KMS-11 (cell line): ENCODE measurements around the gene FHIT.

Source experiments
- H2AFZ ChIP-seq: fragments of 200-600 bp; sonication (generic); 2 replicates; pipeline ENCODE4 v1.6.1; 2016; ENCODE audit warnings: antibody characterized with exemption, mixed run types, low read depth
- H3K27ac ChIP-seq: fragments of 200-600 bp; sonication (generic); 2 replicates; pipeline ENCODE4 v1.6.1; 2016; ENCODE audit warnings: mild to moderate bottlenecking, mixed run types
- H3K27me3 ChIP-seq: fragments of 200-600 bp; sonication (generic); 2 replicates; pipeline ENCODE4 v1.6.1; 2017; ENCODE audit warnings: mild to moderate bottlenecking, low read depth, mixed run types, moderate library complexity; ENCODE audit not compliant: insufficient read depth
- H3K36me3 ChIP-seq: fragments of 200-600 bp; sonication (generic); 2 replicates; pipeline ENCODE4 v1.6.1; 2017; ENCODE audit warnings: mild to moderate bottlenecking, mixed run types; ENCODE audit not compliant: insufficient read depth
- H3K4me1 ChIP-seq: fragments of 200-600 bp; sonication (generic); 2 replicates; pipeline ENCODE4 v1.6.1; 2016; ENCODE audit warnings: mild to moderate bottlenecking, low read depth, mixed run types; ENCODE audit not compliant: poor library complexity, severe bottlenecking
- H3K4me2 ChIP-seq: fragments of 200-600 bp; sonication (generic); 2 replicates; pipeline ENCODE4 v1.7.0; 2016; ENCODE audit warnings: mild to moderate bottlenecking, mixed run types
- H3K4me3 ChIP-seq: fragments of 200-600 bp; sonication (generic); IDR thresholded peaks from 2 replicates; pipeline ENCODE4 v1.6.1; 2017; ENCODE audit warnings: low read depth, low read length, mixed read lengths; ENCODE audit not compliant: insufficient read depth
- H3K79me2 ChIP-seq: fragments of 200-600 bp; sonication (generic); 2 replicates; pipeline ENCODE4 v1.6.1; 2016; ENCODE audit warnings: low read depth, mixed run types; ENCODE audit not compliant: insufficient read depth
- H3K9ac ChIP-seq: fragments of 200-600 bp; sonication (generic); 2 replicates; pipeline ENCODE4 v1.6.1; 2016; ENCODE audit warnings: mild to moderate bottlenecking, mixed run types
- H4K20me1 ChIP-seq: fragments of 200-600 bp; sonication (generic); 2 replicates; pipeline ENCODE4 v1.6.1; 2016; ENCODE audit warnings: mild to moderate bottlenecking, mixed run types; ENCODE audit not compliant: insufficient read depth
- CTCF ChIP-seq: fragments of 200-600 bp; sonication (generic); conservative IDR thresholded peaks from 2 replicates; pipeline ENCODE4 v1.6.1; 2017; ENCODE audit warnings: low read depth, mild to moderate bottlenecking, antibody characterized with exemption, low read length, moderate library complexity, mixed read lengths

Gene FHIT

GRCh38 chr3:61202086-61202485 is 49.2 kb downstream of the FHIT start:
- no peaks in the 10 kb centered on the region for H4K20me1 ChIP-seq
- no peaks in the 10 kb centered on the region for H3K27me3 ChIP-seq
- H3K4me2 ChIP-seq = no peak overlapping the region
- H3K36me3 ChIP-seq = no peaks in the 10 kb centered on the region
- no peaks in the 10 kb centered on the region for H3K4me1 ChIP-seq
- H2AFZ ChIP-seq = no peak overlapping the region
- no peak overlapping the region for H3K4me3 ChIP-seq
- no peak for TF ChIP-seq CTCF
- H3K9ac ChIP-seq = no peak overlapping the region
- no peak overlapping the region for H3K27ac ChIP-seq
- H3K79me2 ChIP-seq = no peaks in the 10 kb centered on the region

GRCh38 chr3:61201071-61201470 is 50.2 kb downstream of the FHIT start:
- Histone ChIP-seq H4K20me1 (no peaks in the 10 kb centered on the region), H3K79me2 (no peaks in the 10 kb centered on the region), H2AFZ (no peak overlapping the region), H3K4me1 (no peaks in the 10 kb centered on the region), H3K4me2 (no peak overlapping the region), H3K4me3 (no peak overlapping the region), H3K36me3 (no peaks in the 10 kb centered on the region), H3K27ac (no peak overlapping the region), H3K9ac (no peak overlapping the region), H3K27me3 (no peaks in the 10 kb centered on the region)
- no peak for TF ChIP-seq CTCF

GRCh38 chr3:61200270-61200669 is 51.0 kb downstream of the FHIT start:
- Histone ChIP-seq H3K79me2 (no peaks in the 10 kb centered on the region), H3K4me2 (no peak overlapping the region), H3K4me3 (no peak overlapping the region), H3K36me3 (no peaks in the 10 kb centered on the region), H3K4me1 (peaks cover under 1% of the 10 kb centered on the region), H3K27ac (no peak overlapping the region), H2AFZ (no peak overlapping the region), H4K20me1 (no peaks in the 10 kb centered on the region), H3K27me3 (no peaks in the 10 kb centered on the region), H3K9ac (no peak overlapping the region)
- no peak for TF ChIP-seq CTCF

- Histone ChIP-seq H3K9ac (no peak overlapping the region), H3K79me2 (no peaks in the 10 kb centered on the region), H3K27me3 (no peaks in the 10 kb centered on the region), H3K4me2 (no peak overlapping the region), H4K20me1 (no peaks in the 10 kb centered on the region), H3K4me3 (no peak overlapping the region), H3K4me1 (peaks cover 4% of the 10 kb centered on the region), H3K27ac (no peak overlapping the region), H2AFZ (no peak overlapping the region), H3K36me3 (no peaks in the 10 kb centered on the region)
- no peak for TF ChIP-seq CTCF
Measured at GRCh38 chr3:61199843-61200242, 51.4 kb downstream of the FHIT start.
